Measurements from ENCODE around the gene NAA16. TPM values are rescaled to one million over a fixed set of nuclear protein-coding genes. Genes with fewer than 3 reads are reported as not detected.
A peak's percentile ranks its signal among the peaks of the same experiment; 100 is the strongest.
"Not testable (repeated sequence)": the region's sequence is repeated elsewhere in the genome, so short reads cannot be mapped to it uniquely, and the experiment has no call there.

Gene NAA16
- polyA plus RNA-seq, 6 donors from 2014 or later = 7.7 to 18.1 (median 9.9) TPM

GRCh38 chr13:41408746-41409145, 97.7 kb downstream of the NAA16 start:
- ATAC-seq (ENCODE audit: low read depth in 2 of 2) = no peak
- Mint-ChIP-seq H3K27me3 (peaks cover 3 to 19% (median 11%) of the 10 kb centered on the region in 3 donors), H3K4me3 (no peak overlapping the region), H3K4me1 (no peaks in the 10 kb centered on the region), H3K36me3 (no peaks in the 10 kb centered on the region), H3K9me3 (no peaks in the 10 kb centered on the region), H3K27ac (no peak overlapping the region)
- no peak for DNase-seq

- Mint-ChIP-seq H3K4me1 (no peaks in the 10 kb centered on the region), H3K9me3 (no peaks in the 10 kb centered on the region), H3K4me3 (no peak overlapping the region), H3K27ac (no peak overlapping the region), H3K36me3 (no peaks in the 10 kb centered on the region), H3K27me3 (peaks cover 3 to 19% (median 11%) of the 10 kb centered on the region in 3 donors)
- ATAC-seq (ENCODE audit: low read depth in 2 of 2) (no peak), DNase-seq (no peak)
Measured at GRCh38 chr13:41409611-41410010, 98.5 kb downstream of the NAA16 start.

- Mint-ChIP-seq H3K27ac (no peak overlapping the region), H3K36me3 (no peaks in the 10 kb centered on the region), H3K9me3 (peaks cover 0 to 1% (median 0%) of the 10 kb centered on the region in 7 donors), H3K4me3 (no peak overlapping the region), H3K4me1 (no peaks in the 10 kb centered on the region), H3K27me3 (peaks cover 3 to 19% (median 11%) of the 10 kb centered on the region in 3 donors)
- no peak for ATAC-seq (ENCODE audit: low read depth in 2 of 2)
- no peak for DNase-seq
Measured at GRCh38 chr13:41411060-41411459, 100.0 kb downstream of the NAA16 start.

- Mint-ChIP-seq H3K27me3 (peaks cover 3 to 19% (median 11%) of the 10 kb centered on the region in 3 donors), H3K27ac (no peak overlapping the region), H3K36me3 (no peaks in the 10 kb centered on the region), H3K4me3 (no peak overlapping the region), H3K4me1 (no peaks in the 10 kb centered on the region), H3K9me3 (peaks cover 0 to 1% (median 0%) of the 10 kb centered on the region in 7 donors)
- ATAC-seq (ENCODE audit: low read depth in 2 of 2) (no peak), DNase-seq (no peak)
Measured at GRCh38 chr13:41411522-41411921, 100.5 kb downstream of the NAA16 start.

GRCh38 chr13:41413872-41414271, 102.8 kb downstream of the NAA16 start:
- peaks cover 0 to 3% (median 0%) of the 10 kb centered on the region in 7 donors for H3K9me3 Mint-ChIP-seq
- no peaks in the 10 kb centered on the region for H3K4me1 Mint-ChIP-seq
- H3K27me3 Mint-ChIP-seq = peaks cover 3 to 11% (median 11%) of the 10 kb centered on the region in 3 donors
- H3K27ac Mint-ChIP-seq = peak overlapping the region in 2 of 6 donors; percentile 12 to 39
- DNase-seq (no peak), ATAC-seq (ENCODE audit: low read depth in 2 of 2) (no peak)
- H3K36me3 Mint-ChIP-seq = no peaks in the 10 kb centered on the region
- H3K4me3 Mint-ChIP-seq = no peak overlapping the region

- no peaks in the 10 kb centered on the region for H3K36me3 Mint-ChIP-seq
- no peak overlapping the region for H3K4me3 Mint-ChIP-seq
- no peaks in the 10 kb centered on the region for H3K4me1 Mint-ChIP-seq
- peaks cover 0 to 3% (median 0%) of the 10 kb centered on the region in 7 donors for H3K9me3 Mint-ChIP-seq
- DNase-seq (no peak), ATAC-seq (ENCODE audit: low read depth in 2 of 2) (no peak)
- peaks cover 0 to 8% (median 4%) of the 10 kb centered on the region in 3 donors for H3K27me3 Mint-ChIP-seq
- H3K27ac Mint-ChIP-seq = no peak overlapping the region
Measured at GRCh38 chr13:41416276-41416675, 105.2 kb downstream of the NAA16 start.

- DNase-seq (no peak), ATAC-seq (ENCODE audit: low read depth in 2 of 2) (no peak)
- H3K36me3 Mint-ChIP-seq = no peaks in the 10 kb centered on the region
- no peak overlapping the region for H3K4me3 Mint-ChIP-seq
- H3K27ac Mint-ChIP-seq = no peak overlapping the region
- H3K27me3 Mint-ChIP-seq = peaks cover 0 to 8% (median 4%) of the 10 kb centered on the region in 3 donors
- H3K9me3 Mint-ChIP-seq = peaks cover 0 to 3% (median 0%) of the 10 kb centered on the region in 7 donors
- H3K4me1 Mint-ChIP-seq = no peaks in the 10 kb centered on the region
Measured at GRCh38 chr13:41418027-41418426, 107.0 kb downstream of the NAA16 start.

- H3K9me3 Mint-ChIP-seq = peaks cover 0 to 3% (median 0%) of the 10 kb centered on the region in 7 donors
- no peak for ATAC-seq (ENCODE audit: low read depth in 2 of 2)
- peak overlapping the region in 1 of 6 donors; percentile 39 for H3K27ac Mint-ChIP-seq
- no peak for DNase-seq
- H3K27me3 Mint-ChIP-seq = peaks cover 4 to 11% (median 4%) of the 10 kb centered on the region in 3 donors
- no peak overlapping the region for H3K4me3 Mint-ChIP-seq
- no peaks in the 10 kb centered on the region for H3K4me1 Mint-ChIP-seq
- H3K36me3 Mint-ChIP-seq = no peaks in the 10 kb centered on the region
Measured at GRCh38 chr13:41418731-41419130, 107.7 kb downstream of the NAA16 start.

GRCh38 chr13:41419206-41419605, 108.1 kb downstream of the NAA16 start:
- DNase-seq = no peak
- H3K4me1 Mint-ChIP-seq = no peaks in the 10 kb centered on the region
- ATAC-seq (ENCODE audit: low read depth in 2 of 2) = no peak
- H3K9me3 Mint-ChIP-seq = peaks cover 0 to 3% (median 0%) of the 10 kb centered on the region in 7 donors
- peaks cover 4 to 16% (median 8%) of the 10 kb centered on the region in 3 donors for H3K27me3 Mint-ChIP-seq
- H3K4me3 Mint-ChIP-seq = no peak overlapping the region
- no peaks in the 10 kb centered on the region for H3K36me3 Mint-ChIP-seq
- H3K27ac Mint-ChIP-seq = peak overlapping the region in 1 of 6 donors; percentile 39

- Mint-ChIP-seq H3K4me3 (no peak overlapping the region), H3K9me3 (peaks cover 0 to 4% (median 0%) of the 10 kb centered on the region in 7 donors), H3K36me3 (no peaks in the 10 kb centered on the region), H3K4me1 (no peaks in the 10 kb centered on the region), H3K27me3 (peaks cover 6 to 19% (median 9%) of the 10 kb centered on the region in 3 donors), H3K27ac (peak overlapping the region in 1 of 6 donors; percentile 29)
- no peak for ATAC-seq (ENCODE audit: low read depth in 2 of 2)
- no peak for DNase-seq
Measured at GRCh38 chr13:41420146-41420545, 109.1 kb downstream of the NAA16 start.

GRCh38 chr13:41421330-41421729, 110.3 kb downstream of the NAA16 start:
- H3K9me3 Mint-ChIP-seq; H3K4me3 Mint-ChIP-seq; DNase-seq; H3K27ac Mint-ChIP-seq; H3K4me1 Mint-ChIP-seq; H3K36me3 Mint-ChIP-seq; ATAC-seq (ENCODE audit: low read depth in 2 of 2): not testable (repeated sequence)
- peaks cover 14 to 30% (median 18%) of the 10 kb centered on the region in 3 donors for H3K27me3 Mint-ChIP-seq

- ATAC-seq (ENCODE audit: low read depth in 2 of 2); H3K4me3 Mint-ChIP-seq; H3K27ac Mint-ChIP-seq: not testable (repeated sequence)
Measured at GRCh38 chr13:41421983-41422382, 110.9 kb downstream of the NAA16 start.

GRCh38 chr13:41423259-41423658, 112.2 kb downstream of the NAA16 start:
- not testable (repeated sequence) for DNase-seq; ATAC-seq (ENCODE audit: low read depth in 2 of 2); H3K4me3 Mint-ChIP-seq; H3K9me3 Mint-ChIP-seq; H3K27ac Mint-ChIP-seq; H3K36me3 Mint-ChIP-seq
- peaks cover 6 to 13% (median 11%) of the 10 kb centered on the region in 3 donors for H3K4me1 Mint-ChIP-seq
- peaks cover 21 to 43% (median 32%) of the 10 kb centered on the region in 3 donors for H3K27me3 Mint-ChIP-seq

More at GRCh38 chr13:41421983-41422382, 110.9 kb downstream of the NAA16 start:
- not testable (repeated sequence) for H3K9me3 Mint-ChIP-seq, DNase-seq, H3K36me3 Mint-ChIP-seq, H3K4me1 Mint-ChIP-seq
- peaks cover 14 to 33% (median 19%) of the 10 kb centered on the region in 3 donors for H3K27me3 Mint-ChIP-seq

GRCh38 chr13:41424675-41425074, 113.6 kb downstream of the NAA16 start:
- H3K36me3 Mint-ChIP-seq; ATAC-seq (ENCODE audit: low read depth in 2 of 2); DNase-seq; H3K27ac Mint-ChIP-seq; H3K4me3 Mint-ChIP-seq: not testable (repeated sequence)
- Mint-ChIP-seq H3K9me3 (peaks cover 0 to 12% (median 0%) of the 10 kb centered on the region in 7 donors), H3K4me1 (peaks cover 6 to 13% (median 13%) of the 10 kb centered on the region in 3 donors), H3K27me3 (peaks cover 25 to 43% (median 38%) of the 10 kb centered on the region in 3 donors)
